ENCODE results near the gene PGAM2. TPM values are rescaled to one million over a fixed set of nuclear protein-coding genes. Genes with fewer than 3 reads are reported as not detected.

The PGAM2 gene
- total RNA-seq, 1 donor from 2014 or later: 0.44 TPM

- no peak for DNase-seq
- TF ChIP-seq CTCF (IDR thresholded peaks at IDR 0.05): no peak
- intact Hi-C loops (cut with DNase I): no loop called here
- Histone ChIP-seq H3K27me3 (ENCODE audit: low read depth) (no peaks in the 10 kb centered on the region), H3K9me3 (no peaks in the 10 kb centered on the region), H3K4me1 (no peaks in the 10 kb centered on the region), H3K27ac (no peak overlapping the region), H3K4me3 (no peak overlapping the region), H3K36me3 (peaks cover 83% of the 10 kb centered on the region)
- ATAC-seq: no peak
Measured at GRCh38 chr7:44112231-44112996, 47.0 kb upstream of the PGAM2 start.

- Histone ChIP-seq H3K9me3 (no peaks in the 10 kb centered on the region), H3K4me3 (no peak overlapping the region), H3K27ac (no peak overlapping the region), H3K36me3 (peaks cover 85% of the 10 kb centered on the region), H3K27me3 (ENCODE audit: low read depth) (no peaks in the 10 kb centered on the region), H3K4me1 (no peaks in the 10 kb centered on the region)
- no peak for DNase-seq
- no peak for ATAC-seq
- TF ChIP-seq CTCF (IDR thresholded peaks at IDR 0.05): no peak
- intact Hi-C loops (cut with DNase I): no loop called here
Measured at GRCh38 chr7:44111761-44112160, 46.4 kb upstream of the PGAM2 start.

- Histone ChIP-seq H3K9me3 (no peaks in the 10 kb centered on the region), H3K4me3 (no peak overlapping the region), H3K27me3 (ENCODE audit: low read depth) (no peaks in the 10 kb centered on the region), H3K36me3 (peaks cover 78% of the 10 kb centered on the region), H3K27ac (no peak overlapping the region), H3K4me1 (no peaks in the 10 kb centered on the region)
- no peak for TF ChIP-seq CTCF (IDR thresholded peaks at IDR 0.05)
- no peak for ATAC-seq
- no peak for DNase-seq
- intact Hi-C loops (cut with DNase I): no loop called here
Measured at GRCh38 chr7:44110719-44111635, 45.6 kb upstream of the PGAM2 start.

- peaks cover 68% of the 10 kb centered on the region for H3K36me3 ChIP-seq
- H3K4me1 ChIP-seq: no peaks in the 10 kb centered on the region
- no peak overlapping the region for H3K27ac ChIP-seq
- intact Hi-C loops (cut with DNase I): no loop called here
- ATAC-seq: no peak
- no peak for DNase-seq
- no peak overlapping the region for H3K4me3 ChIP-seq
- no peaks in the 10 kb centered on the region for H3K9me3 ChIP-seq
- peaks cover 5% of the 10 kb centered on the region for H3K27me3 ChIP-seq (ENCODE audit: low read depth)
- TF ChIP-seq CTCF (IDR thresholded peaks at IDR 0.05): no peak
Measured at GRCh38 chr7:44109991-44110390, 44.6 kb upstream of the PGAM2 start.

GRCh38 chr7:44108768-44109750 is 43.7 kb upstream of the PGAM2 start:
- no peaks in the 10 kb centered on the region for H3K9me3 ChIP-seq
- intact Hi-C loops (cut with DNase I): no loop called here
- no peaks in the 10 kb centered on the region for H3K4me1 ChIP-seq
- no peak overlapping the region for H3K4me3 ChIP-seq
- H3K36me3 ChIP-seq: peaks cover 60% of the 10 kb centered on the region
- peaks cover 14% of the 10 kb centered on the region for H3K27me3 ChIP-seq (ENCODE audit: low read depth)
- DNase-seq: no peak
- TF ChIP-seq CTCF (IDR thresholded peaks at IDR 0.05): no peak
- ATAC-seq: no peak
- peak overlapping the region; percentile 11 for H3K27ac ChIP-seq

All from lower lobe of right lung (tissue), 2 donors.